Cardiac septum (tissue), 1 donor: ENCODE results near the gene SARM1. TPM values are rescaled to one million over a fixed set of nuclear protein-coding genes. Genes with fewer than 3 reads are reported as not detected.
A peak's percentile ranks its signal among the peaks of the same experiment; 100 is the strongest.

Source experiments
- DNase-seq: peaks from one replicate; pipeline ENCODE4 v3.0.0-alpha.2; 2020; ENCODE audit warnings: low spot score
- intact Hi-C: fragments of 100-400 bp; cut with DNase I; formaldehyde crosslinking; loops from one replicate; pipeline ENCODE4 v1.14.0; 2022
- long read RNA-seq: library from polyadenylated mRNA; unstranded; transcript quantifications from one replicate; pipeline ENCODE4 v2.0.0, GENCODE V29; 2021
- total RNA-seq: library from RNA; stranded (reverse); fragmentation: NEBNext Ultra II Directional; extraction: Animal tissue kit (Norgen Biotek cat#: 25700); gene quantifications from one replicate; pipeline ENCODE4 v1.2.1, GENCODE V29; 2021
- donor health status: DM: no; HTN: no; CAD: no.

Gene SARM1
- total RNA-seq: 10.4 TPM
- long read RNA-seq, full-length matches to known transcripts: 2 of 12 reads
- long read RNA-seq, partial matches to known transcripts: 3 of 12 reads
- long read RNA-seq, other reads (novel, unspliced or antisense): 7 of 12 reads

DNA sequence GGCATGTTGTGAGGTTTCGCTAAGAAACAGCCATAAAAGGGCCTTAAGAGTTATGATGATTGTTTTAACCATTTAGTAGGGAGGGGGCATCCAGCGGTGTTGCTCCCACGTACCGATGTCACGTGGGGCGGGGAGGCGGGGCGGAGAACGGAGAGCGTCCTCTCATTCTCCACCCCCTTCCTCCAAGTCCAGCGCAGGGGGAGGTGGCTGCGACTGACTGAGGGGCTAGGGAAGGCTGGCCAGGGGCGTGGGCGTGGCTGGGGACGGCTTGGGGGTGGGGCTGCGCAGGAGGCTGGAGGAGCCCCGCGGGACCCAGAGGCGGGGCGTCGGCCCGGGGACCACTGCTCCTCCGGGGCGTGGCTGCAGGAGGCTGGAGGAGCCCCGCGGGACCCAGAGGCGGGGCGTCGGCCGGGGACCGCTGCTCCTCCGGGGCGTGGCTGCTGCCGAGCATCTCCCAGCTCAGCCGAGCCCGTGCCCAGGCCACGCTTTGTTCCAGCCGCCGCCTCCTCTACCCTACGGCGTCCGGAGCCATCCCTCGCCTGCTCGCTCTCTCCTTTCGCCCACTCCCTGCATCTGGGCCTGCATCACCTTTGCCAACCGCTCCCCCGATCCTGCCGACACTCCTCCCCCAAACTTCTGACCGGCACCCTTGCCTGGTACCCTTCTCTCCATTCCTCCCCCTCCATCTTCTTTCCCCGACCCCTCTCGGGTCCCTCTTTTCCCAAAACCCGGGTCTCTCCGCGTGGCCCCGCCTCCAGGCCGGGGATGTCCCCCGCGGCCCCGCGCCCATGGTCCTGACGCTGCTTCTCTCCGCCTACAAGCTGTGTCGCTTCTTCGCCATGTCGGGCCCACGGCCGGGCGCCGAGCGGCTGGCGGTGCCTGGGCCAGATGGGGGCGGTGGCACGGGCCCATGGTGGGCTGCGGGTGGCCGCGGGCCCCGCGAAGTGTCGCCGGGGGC lies at the start of gene SARM1:
Gene SARM1 (plus strand): TSS at position 450 of the 958 bp plus-strand sequence. CDS start 339 bp downstream, at position 789.
- peak; percentile 94 for DNase-seq
- intact Hi-C loops: loop anchor here (5.0 kb wide), 1 partner anchor 34 kb away; the partner anchor contains the start of genes IFT20 and TNFAIP1

DNA sequence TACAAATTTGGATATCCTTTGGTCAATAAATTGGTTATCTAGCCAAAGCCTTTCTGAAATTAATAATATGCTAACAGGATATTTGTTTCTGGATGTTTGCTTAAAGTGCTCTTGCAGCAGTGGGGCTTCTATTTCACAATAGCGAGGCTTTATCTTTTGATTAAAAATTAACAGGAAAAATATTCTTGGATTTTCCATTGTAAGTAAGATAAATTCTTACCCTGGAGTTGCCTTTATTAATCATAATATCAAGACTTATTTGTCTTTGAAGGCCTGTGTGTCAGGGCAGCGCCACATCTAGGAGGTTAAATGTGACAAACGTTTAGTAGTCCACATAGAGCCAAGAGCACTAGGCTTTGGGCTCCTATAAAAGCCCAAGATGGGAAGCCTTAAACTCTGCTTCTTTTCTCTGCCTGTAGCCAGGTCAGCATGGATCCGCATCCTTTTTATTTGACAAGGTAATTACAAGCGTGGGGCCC lies 47.2 kb upstream of the SARM1 start:
- DNase-seq: no peak
- intact Hi-C loops: no loop called here

DNA sequence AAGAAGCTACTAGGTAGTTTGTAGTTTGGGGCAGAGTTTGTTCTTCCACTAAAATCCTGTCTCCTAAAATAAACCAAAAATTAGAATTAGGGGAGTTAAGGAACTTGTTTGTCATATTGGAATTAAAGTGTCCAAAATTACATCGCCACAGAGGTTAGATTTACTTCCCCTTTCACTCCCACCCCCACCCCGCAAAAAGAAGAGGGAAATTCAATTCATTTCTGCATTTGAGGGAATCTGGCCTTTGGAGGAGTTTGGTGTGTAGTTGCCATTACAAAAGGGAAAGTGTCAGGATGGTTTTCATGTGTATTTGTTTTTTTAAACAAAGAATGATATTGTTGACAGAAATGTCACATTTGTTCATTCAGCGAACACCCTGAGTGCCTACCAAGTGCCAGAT lies 46.7 kb upstream of the SARM1 start:
- no peak for DNase-seq
- intact Hi-C loops: no loop called here

DNA sequence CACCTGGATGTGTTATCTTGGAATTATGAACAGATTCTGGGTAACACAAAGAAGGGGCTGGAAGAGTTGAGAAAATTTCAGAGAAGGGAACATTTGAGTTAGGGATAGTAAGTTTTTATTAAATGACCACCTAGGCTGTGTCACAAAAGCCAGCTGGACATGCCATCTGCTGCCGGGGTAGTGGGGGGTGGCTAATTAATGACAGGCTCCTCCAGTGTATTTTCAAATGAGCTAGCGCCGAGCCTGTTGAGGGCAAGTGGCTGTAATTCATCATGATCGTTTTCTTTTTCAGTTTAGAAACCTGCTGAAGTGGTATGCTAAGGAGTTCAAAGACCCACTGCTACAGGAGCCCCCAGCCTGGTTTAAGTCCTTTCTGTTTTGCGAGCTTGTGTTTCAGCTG lies 46.3 kb upstream of the SARM1 start:
- DNase-seq: no peak
- intact Hi-C loops: no loop called here

DNA sequence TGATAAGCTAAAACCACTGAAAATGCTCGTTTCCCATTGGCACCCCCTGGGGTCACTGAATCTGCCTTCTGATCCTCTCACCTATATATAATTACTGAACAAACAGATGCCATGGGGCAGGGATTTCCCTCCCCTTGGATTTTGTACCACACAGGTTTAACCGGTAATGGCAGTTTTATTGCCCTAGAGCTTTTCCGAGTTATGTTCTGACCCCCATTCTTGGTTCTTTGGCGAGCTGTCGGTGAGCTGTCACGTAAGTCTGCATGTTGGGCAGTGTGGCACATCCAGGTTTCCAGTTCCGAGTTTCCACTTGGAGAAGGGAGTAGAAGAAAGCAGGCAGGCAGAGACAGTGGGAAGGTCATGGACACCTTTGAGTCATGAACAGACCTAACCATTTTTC lies 45.4 kb upstream of the SARM1 start:
- intact Hi-C loops: no loop called here
- DNase-seq: no peak

DNA sequence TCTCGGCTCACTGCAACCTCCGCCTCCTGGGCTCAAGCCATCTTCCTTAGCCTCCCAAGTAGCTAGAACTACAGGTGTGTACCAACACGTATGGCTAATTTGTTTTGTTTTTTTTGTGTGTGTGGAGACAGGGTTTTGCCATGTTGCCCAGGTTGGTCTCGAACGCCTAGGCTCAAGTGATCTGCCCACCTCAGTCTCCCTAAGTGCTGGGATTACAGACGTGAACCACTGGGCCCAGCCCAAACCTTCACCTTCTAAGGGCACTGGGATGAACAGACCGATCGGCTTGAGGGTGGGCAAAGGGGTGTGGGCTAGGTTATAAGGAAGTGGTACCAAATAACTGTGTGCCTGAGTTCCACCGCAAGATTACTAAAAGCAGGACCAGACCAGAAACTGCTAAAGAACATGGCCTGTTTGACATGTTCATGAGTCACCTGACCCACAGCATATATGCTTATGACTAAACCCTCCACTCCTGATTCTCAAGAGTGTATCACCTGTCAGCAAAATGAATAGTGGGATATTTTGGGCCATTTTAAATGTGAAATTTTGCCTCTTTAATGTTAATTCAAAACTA lies 44.4 kb upstream of the SARM1 start:
- no peak for DNase-seq
- intact Hi-C loops: no loop called here

DNA sequence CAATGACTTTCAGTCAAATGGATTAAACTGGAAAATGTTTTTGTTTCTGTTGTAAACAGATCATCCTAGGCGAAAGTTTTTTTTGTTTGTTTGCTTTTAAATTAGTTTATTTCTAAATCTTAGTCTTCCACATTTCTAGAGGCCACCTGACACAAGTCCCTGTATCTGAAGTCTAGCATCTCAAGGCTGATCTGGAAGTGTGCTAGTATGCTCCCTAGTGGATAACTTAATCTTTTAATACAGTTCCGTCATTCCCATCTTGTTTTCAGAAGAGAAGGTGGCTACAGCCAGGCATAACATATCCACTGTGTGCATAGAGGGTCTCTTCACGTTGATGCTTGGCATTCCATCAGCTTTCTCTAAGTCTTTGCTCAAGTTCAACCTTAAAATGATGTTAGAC lies 43.8 kb upstream of the SARM1 start:
- DNase-seq: no peak
- intact Hi-C loops: no loop called here

DNA sequence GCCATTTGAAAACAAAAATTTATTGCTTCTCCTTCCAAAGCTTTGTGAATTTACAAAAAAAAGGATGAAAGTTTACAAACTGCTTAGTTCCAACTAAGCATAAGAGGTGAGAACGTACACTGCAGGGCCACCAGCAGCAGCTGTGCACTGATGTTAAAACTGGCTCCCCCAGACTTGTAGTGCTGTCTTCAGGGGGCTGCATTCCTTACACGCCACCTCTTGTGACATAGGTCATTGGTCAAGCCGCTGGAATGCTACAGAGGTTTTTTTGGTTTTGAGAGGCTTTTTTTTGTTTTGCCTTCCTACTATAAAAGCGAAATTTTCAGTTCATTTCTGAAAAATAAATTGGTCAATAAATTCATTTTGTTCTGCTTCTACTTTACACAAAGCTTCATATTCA lies 43.2 kb upstream of the SARM1 start:
- intact Hi-C loops: no loop called here
- DNase-seq: no peak

DNA sequence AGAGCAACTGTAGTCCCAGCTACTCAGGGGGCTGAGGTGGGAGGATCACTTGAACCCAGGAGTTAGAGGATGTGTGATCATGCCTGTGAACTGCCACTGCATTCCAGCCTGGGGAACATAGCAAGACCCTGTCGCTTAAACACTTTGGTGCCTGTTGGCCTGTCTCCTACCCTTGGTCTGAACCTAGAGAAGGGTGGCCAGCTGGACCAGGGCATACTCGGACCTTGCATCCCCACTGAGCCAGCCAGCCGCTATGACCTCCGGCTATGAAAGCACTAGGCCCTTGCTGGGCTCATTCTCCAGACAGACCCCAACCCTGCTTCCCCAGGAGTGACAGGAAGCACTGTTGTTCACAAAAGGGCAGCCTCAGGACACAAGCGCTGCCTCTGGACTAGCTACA lies 40.8 kb upstream of the SARM1 start:
- intact Hi-C loops: no loop called here

DNA sequence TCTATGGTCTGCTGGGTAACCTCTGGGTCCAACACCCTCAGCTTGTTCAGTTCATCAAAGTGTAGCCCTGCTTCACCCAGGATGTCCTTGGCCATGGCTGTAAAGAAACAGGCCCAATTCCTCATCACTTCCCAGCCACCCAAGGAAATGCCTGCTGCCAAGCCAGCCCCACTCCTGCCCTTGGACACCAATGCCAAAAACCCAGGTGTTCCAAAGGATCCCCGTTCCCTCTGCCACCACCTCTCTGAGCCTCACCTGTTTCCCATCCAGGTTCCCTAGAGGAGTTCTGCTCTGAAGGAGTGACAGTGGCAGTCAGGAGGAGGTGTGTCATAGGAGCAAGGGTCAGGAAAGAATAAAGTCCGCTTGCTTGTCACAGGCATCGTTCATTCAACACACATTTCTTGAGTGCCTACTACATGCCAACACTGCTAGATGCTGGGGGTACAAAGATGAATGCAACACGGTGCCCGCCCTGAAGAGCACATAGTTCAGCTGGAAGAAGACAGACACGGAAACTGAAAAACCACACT lies 39.5 kb upstream of the SARM1 start:
- intact Hi-C loops: no loop called here
- no peak for DNase-seq

More for the DNA sequence above, 40.8 kb upstream of the SARM1 start:
- no peak for DNase-seq

DNA sequence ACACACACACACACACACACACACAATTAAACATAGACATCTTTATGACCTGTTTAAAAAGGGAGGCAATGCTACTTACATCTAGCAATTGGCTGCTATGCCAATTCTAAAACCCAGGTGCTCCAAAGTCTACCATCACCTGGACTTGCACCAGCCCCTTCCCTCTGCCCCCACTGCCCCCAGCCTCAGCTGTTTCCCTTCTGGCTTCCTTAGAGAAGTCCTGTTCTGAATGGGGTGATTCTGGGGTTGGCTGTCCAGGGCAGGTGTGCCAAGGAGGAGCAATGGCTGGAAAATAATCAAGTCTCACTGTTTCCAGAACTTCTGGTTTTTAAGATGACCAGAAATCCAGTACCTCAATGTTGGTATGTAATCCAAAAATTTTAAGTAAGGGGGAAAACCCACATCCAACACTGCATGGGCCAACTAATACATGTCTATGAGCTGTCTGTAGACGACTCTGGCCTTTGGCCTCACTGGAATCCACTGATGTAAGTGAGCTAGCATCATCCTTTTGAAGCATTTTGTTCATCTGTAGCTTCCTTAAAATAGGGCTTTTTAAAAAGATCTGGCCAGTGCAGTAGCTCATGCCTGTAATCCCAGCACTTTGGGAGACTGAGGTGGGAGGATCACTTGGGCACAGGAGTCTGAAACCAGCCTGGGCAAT lies 38.3 kb upstream of the SARM1 start:
- intact Hi-C loops: no loop called here
- no peak for DNase-seq

DNA sequence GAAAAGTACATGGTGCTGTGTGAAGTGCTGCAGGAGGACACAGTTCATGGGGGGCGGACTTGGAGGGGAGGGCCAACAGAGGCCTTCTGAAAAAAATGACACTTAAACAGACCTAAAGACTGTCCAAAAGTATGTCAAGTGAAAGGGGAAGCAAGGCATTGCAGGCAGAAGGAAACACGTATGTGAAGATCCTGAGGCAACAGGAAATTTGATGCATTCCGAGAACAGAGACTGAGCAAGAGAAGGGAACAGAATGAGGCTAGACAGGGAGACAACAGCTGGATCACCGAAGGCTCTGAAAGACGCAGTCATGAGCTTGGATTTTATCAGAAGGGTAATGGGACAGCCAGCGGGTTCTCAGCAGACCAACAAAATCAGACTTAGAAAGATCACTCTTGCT lies 37.3 kb upstream of the SARM1 start:
- intact Hi-C loops: no loop called here
- DNase-seq: no peak

DNA sequence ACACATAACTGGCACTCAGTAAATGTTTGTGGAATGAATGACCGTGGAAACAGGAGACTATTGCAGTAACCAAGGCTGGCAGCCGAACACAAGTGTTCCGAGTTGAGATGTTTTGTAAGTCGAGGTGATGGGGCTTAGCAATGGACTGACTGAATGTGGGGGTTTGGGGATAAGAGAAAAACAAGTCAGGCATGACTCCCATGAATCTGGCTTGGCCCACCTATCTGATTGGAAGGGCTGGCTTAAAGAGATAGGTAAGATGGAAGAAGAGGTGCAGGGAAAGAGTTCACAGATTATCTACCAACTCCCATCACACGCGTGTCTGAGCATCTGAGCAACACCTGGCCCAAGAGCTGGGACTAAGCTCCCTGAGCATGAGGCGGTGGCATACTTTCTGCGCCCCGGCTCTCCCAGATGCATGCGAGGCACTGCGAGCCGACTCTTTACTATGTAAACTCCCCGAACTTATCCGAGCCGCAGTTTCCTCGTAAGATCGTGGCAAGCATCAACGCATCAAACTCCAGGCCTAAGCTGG lies 36.8 kb upstream of the SARM1 start:
- intact Hi-C loops: loop anchor here (1.0 to 5.0 kb wide), 3 partner anchors 23 to 618 kb away; partner anchors contain the start of genes PHF12, POLDIP2, SARM1 and VTN
- no peak for DNase-seq

DNA sequence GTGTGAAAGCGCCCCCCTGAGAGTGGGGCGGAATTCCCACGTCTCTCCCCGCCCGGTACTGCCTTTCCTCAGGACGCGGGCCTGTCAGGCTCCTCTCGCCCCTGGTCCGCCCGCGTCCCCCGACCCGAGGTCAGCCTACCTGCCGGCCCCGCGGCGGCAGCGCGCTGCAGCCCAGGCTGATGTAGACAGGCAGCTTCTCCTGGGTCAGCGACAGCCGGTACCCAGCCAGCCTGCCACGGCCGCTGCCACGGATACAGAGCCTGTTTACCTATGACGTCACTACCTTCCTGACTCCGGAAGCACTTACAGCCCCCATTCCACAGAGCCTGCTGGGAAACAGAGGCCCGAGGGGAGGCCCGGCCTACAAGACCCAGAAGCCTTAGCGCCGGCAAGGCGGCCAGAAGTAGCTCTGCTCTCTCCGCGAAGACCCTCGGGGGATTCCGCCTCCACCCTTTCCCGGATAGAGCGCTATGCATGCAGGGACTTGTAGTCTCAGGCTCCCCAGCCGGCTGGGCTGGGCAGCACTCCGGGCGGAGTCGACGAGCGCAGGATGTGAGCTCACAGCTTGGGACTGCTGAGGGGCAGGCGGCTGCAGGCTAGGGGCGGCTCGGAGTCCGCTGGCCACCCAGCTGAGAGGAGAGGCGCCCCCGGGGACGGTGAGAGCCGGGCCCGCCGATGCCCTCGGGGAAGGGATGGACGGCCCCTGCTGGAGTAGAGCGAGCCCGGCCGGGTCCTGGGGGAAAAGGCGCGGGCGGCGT lies 36.1 kb upstream of the SARM1 start, which contains the start of the genes IFT20 and TNFAIP1:
Gene IFT20 (minus strand): TSS at position 272 of the 758 bp plus-strand sequence. CDS start 3,487 bp downstream, outside the sequence.
Gene TNFAIP1 (plus strand): TSS at position 561 of the 758 bp plus-strand sequence. CDS start 3,761 bp downstream, outside the sequence.
- intact Hi-C loops: loop anchor here (1.0 to 5.0 kb wide), 3 partner anchors 22 to 617 kb away; partner anchors contain the start of genes PHF12, POLDIP2, SARM1 and VTN
- peak; percentile 99 for DNase-seq

DNA sequence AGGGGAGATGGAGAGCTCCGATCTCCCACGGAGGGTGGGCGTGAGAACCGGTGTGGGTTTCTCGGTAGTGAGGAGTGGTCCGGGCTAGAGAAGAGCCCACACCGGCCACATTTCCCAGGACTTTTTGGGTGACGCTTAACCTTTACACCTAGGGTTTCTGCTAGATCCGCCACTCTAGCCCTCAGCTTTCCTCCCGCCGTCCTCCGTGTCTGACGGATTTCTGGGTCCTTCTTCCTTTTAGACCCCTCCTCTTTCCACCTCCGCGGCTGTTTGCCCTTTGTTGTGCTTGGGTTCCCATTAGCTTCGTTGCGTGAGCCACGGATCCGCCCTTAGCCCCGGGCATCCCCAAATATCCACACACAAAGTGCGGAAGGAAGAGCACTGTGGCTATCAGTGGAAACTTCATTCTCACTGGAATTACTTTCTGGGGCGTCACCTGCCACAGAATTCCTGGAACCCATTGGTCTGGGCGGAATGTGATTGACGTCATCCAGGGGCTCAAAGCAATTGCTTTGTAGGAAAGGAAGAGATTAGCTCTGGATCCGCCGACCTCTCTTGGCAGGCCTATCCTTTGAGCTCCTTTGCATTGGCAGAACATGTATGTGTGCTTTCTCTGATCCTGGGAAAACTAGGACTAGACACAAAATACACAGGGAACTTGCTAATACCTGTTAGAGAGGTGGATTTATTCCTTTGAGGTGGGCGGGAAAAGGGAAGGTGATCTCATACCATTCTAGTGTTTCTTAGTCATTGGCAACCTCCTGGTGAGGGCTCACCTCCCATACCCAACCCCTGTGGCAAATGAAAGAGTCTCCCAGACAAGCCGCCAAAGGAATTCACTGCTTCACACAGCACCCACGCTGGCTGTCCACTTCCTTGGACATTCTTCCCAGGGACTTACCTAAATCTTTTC lies 35.3 kb upstream of the SARM1 start:
- intact Hi-C loops: loop anchor here (1.0 to 5.0 kb wide), 3 partner anchors 21 to 616 kb away; partner anchors contain the start of genes PHF12, POLDIP2, SARM1 and VTN

DNA sequence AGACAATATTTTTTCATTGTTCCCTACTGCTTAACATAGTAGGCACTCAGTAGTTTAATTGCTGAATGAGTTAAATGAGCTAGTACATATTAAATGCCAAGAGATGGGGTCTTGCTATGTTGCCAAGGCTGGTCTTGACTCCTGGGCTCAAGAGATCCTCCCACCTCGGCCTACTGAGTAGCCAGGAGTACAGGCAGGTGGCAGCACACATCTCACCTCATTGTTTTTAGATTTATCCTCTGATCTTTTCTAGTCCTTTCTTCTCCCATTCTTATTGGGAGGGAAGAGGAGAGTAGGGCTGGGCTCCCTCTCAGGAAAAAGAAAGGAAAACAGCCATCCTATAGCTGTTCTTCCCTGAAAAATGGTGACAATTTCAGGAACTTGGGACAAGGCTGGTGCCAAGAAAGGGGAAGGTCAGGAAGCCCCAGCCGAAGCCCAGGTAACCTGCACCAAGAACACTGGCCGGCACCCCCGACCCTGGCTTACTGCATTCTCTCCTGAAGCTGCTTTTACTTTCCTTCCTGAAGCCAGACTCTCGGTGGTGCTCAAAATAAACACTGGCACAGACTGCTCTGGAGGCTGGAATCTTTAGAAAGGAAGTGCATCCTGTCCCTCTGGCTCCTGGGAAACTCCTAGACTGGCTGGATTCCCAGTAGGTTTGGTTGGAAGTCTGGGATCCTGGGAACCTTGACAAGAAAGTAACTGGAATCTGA lies 33.3 kb upstream of the SARM1 start:
- intact Hi-C loops: loop anchor here (5.0 kb wide), 2 partner anchors 34 to 614 kb away; partner anchors contain the start of genes PHF12, SARM1 and VTN

More for the DNA sequence above, 35.3 kb upstream of the SARM1 start:
- DNase-seq: no peak

More for the DNA sequence above, 33.3 kb upstream of the SARM1 start:
- no peak for DNase-seq
